AG08396 (cell line): ENCODE data around the gene ARHGEF19.
"Not testable (repeated sequence)": the region's sequence is repeated elsewhere in the genome, so short reads cannot be mapped to it uniquely, and the experiment has no call there.

Experiments
- DNase-seq: peaks from one replicate; pipeline ENCODE4 v3.0.0; 2012; ENCODE audit warnings: low spot score, mixed read lengths

The ARHGEF19 gene

DNA sequence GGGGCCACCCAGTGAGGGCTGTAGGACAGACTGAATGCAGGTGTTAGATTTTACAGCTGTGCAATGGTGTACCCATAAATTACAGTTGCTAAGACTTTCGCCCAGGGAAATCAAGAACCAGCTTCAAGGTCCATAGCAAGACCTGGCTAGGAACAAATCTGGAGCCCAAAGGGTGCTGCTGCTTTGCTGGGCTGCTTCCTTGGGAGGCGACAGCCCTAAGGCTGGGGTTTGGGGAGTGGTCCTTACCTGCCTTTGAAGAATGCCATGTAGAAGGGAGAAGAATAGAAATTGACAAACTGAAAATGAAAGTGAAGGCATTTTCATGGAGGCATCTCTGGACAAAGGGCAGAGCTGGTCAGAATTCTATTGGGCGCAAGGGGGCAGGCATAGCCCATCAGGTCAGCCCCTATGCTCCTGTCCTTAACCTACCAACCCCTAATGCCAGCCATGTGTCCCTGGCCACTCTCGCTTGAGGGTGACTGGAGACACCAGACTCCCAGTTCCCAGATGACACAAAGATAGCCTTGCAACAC, 7.6 kb upstream of the ARHGEF19 start:
- DNase-seq, result no peak

DNA sequence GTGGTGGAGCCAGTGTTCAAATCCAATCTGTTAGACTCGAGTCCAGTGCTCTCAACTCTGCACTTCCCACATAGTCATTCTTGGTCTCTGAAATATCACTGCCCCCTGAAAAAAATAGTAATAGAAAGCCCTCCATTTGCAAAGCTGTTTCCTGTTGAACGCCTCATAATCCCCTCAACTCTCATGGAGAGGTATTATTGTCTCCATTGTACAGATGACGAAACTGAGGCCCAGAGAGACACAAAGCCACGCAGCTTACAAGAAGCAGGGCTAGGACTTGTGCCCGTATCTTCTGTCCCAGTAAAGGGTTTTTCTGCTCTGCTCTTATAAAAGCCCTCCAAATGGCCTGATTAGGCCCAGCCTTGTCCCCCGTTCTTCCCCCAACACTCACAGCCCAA, 6.2 kb upstream of the ARHGEF19 start:
- DNase-seq, result no peak

GRCh38 chr1:16218014-16218673, 5.7 kb upstream of the ARHGEF19 start:
- DNase-seq, result no peak

GRCh38 chr1:16217061-16217785, 4.8 kb upstream of the ARHGEF19 start:
- peak; percentile 98 for DNase-seq

GRCh38 chr1:16215882-16216753, 3.7 kb upstream of the ARHGEF19 start:
- peak; percentile 77 for DNase-seq

- not testable (repeated sequence) for DNase-seq
Observed at GRCh38 chr1:16215240-16215639, 2.8 kb upstream of the ARHGEF19 start.

GRCh38 chr1:16213544-16213943, 1.1 kb upstream of the ARHGEF19 start:
- DNase-seq, result not testable (repeated sequence)

GRCh38 chr1:16213013-16213412, 561 bp upstream of the ARHGEF19 start:
- DNase-seq, result no peak

DNA sequence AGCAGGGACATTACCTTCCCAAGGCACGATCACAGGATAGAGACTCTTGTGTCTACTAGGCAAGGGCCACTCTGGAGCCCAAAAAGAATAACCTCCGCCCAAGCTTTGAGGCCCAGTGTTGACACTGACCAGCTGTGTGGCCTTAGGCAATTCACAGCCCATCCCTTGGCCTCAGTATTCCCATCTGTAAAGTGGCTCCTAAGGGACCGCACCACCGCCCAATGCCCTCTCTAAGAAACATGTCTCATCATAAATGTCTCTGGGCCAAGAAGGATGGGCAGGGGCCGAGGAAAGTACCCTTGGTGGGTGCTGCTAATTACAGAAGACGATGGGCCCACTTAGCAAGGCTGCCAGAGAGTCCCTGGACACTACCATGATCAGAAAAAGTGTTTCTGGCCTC, 628 bp downstream of the ARHGEF19 start:
- DNase-seq, result no peak

- no peak for DNase-seq
Observed at GRCh38 chr1:16210581-16210980, 1.9 kb downstream of the ARHGEF19 start.

DNA sequence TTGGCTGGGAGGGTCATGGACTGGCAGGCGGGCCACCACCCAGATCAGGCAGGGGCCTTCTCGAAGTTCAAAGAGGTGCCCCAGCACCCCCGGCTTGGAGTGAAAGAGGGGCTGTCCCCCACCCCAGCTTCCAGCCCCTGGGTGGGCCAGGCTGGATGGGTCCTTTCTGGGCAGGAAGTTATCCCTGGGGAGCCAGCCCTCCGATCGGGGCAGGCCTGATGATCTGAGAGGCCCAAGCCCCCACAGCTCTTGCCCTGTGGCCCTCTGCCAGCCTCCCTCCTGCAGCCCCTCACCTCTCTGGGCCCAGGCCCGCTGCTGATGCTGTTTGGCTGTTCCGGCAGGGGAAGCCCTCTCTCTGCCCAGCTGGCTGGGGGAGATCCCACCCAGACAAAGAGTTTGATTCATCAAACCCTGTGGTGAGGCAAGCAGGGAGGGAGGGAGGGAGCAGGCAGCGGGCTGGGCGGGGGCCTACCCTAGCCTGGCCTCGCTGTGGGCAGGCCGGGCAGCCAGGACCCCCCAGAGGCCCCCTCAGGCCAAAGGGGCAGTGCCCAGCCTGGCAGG, 2.5 kb downstream of the ARHGEF19 start:
- no peak for DNase-seq

DNA sequence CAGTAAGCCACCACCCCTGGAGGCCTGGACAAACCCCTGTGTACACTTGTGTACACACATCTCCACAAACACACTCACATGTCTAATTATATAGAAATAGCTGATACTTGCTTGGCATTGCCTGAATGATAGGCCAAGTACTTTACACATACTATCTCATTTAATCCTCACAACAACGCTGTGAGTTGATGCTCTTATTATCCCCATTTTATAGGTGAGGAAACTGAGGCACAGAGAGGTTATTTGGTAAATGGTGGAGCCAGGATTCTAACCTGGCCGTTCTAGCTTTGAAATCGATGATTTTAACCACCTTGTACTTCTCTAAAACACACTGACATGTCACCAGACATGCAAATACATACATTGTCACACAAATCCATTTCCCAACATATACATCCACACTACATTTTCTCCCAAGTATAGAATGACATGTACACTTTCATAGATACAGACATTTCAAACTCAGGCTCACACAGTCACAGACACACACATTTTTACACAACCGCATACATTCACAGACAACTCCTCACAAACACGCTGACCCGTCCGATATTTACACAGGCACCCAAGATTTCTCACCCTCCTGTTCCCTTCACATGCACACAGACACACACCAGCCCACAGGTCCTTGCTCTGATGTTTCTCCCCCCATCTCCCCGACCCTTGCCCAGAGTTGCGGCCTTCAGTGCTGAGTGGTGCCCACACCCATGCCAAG, 3.2 kb downstream of the ARHGEF19 start:
- DNase-seq, result no peak

- no peak for DNase-seq
Observed at GRCh38 chr1:16208270-16208987, 4.0 kb downstream of the ARHGEF19 start.

DNA sequence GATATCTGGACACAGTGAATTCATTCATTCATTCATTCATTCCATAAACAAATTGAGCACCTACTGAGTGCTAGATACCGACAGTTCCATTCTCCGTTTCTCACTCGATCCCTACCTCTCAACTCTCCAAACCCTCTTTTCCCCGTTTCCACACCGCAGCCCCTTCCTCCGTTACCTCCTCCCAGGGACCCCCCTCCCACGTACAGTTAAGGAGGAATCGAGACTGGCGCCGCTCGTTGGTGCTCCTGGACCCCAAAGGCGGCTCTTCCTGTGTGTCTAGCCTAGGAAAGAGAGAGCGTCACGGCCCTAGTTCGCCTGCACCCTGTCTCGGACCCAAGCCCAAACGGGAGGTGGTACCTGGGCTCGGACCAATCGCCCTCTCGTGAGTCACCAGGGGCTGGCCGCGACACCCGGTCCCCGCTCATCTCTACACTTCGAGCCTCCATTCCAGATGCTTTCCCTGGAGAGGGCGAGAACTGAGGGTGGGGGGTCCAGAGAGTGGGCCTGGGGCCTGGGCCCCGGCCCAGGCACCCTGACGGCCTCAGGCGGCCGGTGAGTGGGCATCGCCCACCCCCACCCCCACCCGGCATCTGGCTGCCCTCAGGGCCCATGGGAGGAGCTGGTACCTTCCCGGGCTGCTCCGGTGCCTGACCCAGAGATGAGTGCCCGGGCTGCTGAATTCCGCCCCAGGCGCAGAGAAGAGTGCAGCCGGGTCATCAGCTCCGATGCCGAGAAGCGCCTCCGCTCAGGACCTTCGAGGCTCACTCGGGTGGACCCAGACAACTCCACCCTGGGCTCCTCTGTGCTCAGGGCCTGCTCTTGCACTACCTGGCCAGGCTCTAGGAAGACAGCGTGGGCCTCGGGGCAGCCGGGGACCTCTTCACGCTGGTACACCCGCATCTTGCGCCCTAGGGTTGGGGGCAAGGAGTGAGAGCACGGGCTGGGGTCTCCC, 4.9 kb downstream of the ARHGEF19 start:
- DNase-seq, result no peak

- DNase-seq, result peak; percentile 96
Observed at GRCh38 chr1:16206547-16207317, 5.7 kb downstream of the ARHGEF19 start.

DNA sequence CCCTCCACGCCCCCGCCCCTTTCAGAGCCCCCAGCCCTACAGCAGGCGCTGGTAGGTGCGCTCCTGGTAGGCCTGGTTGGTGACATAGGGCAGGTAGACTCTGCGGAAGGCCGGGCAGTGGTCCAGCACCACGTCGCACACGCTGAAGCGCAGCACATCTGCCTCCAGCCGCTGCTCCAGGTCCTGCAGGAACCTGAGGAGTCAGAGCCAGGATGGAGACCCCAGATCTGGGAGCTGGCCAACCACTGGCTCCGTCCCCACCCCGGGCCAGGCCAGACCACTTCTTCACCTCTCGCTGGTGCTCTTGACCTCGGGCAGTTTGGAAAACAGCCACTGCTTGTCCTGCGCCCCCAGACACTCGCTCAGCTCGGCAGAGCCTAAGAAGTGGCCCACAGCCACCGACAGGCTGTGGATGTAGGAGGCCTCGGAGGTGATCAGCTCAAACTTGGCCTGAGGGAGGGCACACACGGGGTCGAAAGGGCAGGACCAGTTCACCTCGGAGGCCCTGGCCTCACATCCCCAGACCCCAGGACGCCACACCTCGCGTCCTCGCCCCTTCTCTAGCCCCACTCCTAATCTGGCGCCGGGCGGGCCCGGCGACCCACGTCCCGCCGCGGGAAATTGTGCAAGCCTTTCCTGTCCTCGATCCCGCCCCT, 6.4 kb downstream of the ARHGEF19 start:
- DNase-seq, result no peak

DNA sequence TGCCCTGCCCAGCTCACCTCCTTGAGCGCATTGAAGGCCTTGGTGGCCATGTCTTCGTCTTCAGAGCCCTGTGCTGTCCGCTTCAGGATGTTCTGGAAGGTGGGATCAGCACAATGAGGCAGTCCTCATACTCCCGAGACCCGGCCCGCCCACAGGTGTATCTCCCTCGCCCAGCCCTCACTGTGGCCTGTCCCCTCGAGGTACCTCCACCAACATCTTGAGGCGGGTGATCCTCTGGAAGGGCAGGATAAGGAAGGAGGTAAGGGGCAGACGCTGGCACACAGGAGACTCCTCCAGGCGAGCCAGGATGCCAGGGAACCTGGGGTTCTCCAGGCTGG, 7.1 kb downstream of the ARHGEF19 start:
- DNase-seq, result no peak

DNA sequence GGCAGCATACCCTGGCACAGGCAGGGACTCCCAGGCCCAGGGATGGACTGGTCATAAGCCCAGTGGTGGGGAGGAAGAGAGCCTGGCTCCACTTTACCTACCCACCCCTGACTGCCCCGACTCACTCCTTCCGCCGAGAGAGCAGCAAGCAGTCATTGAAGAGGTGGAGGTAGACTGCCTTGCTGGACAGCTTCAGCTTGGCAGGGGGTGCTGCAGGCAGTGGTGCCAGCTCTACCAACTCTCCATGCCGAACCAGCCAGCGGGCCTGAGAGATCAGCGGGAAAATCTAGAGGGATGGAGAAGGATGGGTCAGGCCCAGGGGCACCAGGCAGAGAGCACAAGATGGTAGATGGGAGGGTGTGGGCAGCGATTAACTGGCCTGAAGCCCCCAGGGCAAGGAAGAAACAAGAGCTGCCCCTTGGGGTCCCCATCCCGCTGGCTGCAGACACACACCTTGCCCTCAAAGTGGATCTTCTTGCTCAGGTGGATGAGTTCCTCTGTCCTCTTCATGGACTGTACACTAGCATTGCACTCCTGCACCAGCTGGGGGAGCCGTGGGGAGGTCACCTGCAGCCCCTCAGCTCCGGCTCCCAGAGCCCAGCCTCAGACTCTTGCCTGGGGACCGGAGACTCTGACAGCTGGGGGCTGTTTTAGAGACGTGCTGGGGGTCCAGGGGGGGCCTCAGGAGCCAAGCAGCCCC, 7.7 kb downstream of the ARHGEF19 start:
- DNase-seq, result no peak
